HG03066 (cell line): ENCODE measurements around the gene TWIST2.

Experiments
- ATAC-seq: cut with Tn5 transposase; IDR thresholded peaks from one replicate; pipeline ENCODE4 v1.9.1; 2021; ENCODE audit warnings: low read depth; ENCODE audit not compliant: unreplicated experiment

TWIST2 gene

GRCh38 chr2:238929242-238930081 lies 81.6 kb downstream of the TWIST2 start:
- no peak for ATAC-seq

GRCh38 chr2:238930216-238930615 lies 82.3 kb downstream of the TWIST2 start:
- ATAC-seq: no peak

- no peak for ATAC-seq
These were observed 88.5 kb downstream of the TWIST2 start for GRCh38 chr2:238936162-238937052.

GRCh38 chr2:238938003-238938400 lies 90.1 kb downstream of the TWIST2 start:
- ATAC-seq: no peak

- no peak for ATAC-seq
These were observed 90.6 kb downstream of the TWIST2 start for GRCh38 chr2:238938401-238939055.

GRCh38 chr2:238939074-238939473 lies 91.2 kb downstream of the TWIST2 start:
- no peak for ATAC-seq

- ATAC-seq: no peak
These were observed 91.9 kb downstream of the TWIST2 start for GRCh38 chr2:238939521-238940403.

- ATAC-seq: no peak
These were observed 92.9 kb downstream of the TWIST2 start for GRCh38 chr2:238940806-238941205.

GRCh38 chr2:238941262-238941792 lies 93.4 kb downstream of the TWIST2 start:
- ATAC-seq: no peak

GRCh38 chr2:238942080-238942725 lies 94.3 kb downstream of the TWIST2 start:
- no peak for ATAC-seq

GRCh38 chr2:238942726-238943300 lies 94.9 kb downstream of the TWIST2 start:
- no peak for ATAC-seq

GRCh38 chr2:238943338-238944067 lies 95.6 kb downstream of the TWIST2 start:
- ATAC-seq: no peak

GRCh38 chr2:238945433-238946150 lies 97.7 kb downstream of the TWIST2 start:
- no peak for ATAC-seq

- no peak for ATAC-seq
These were observed 98.7 kb downstream of the TWIST2 start for GRCh38 chr2:238946318-238947242.

- ATAC-seq: no peak
These were observed 99.4 kb downstream of the TWIST2 start for GRCh38 chr2:238947243-238947760.

GRCh38 chr2:238947920-238948710 lies 100.2 kb downstream of the TWIST2 start:
- no peak for ATAC-seq
